HUES6 (cell line): ENCODE results near the gene MRC2.
"Not testable (repeated sequence)": the region's sequence is repeated elsewhere in the genome, so short reads cannot be mapped to it uniquely, and the experiment has no call there.

ENCODE experiments used
- H3K27ac ChIP-seq: 2 replicates; pipeline ENCODE4 v1.7.0; 2013; ENCODE audit warnings: low read depth, mild to moderate bottlenecking, low read length, inconsistent platforms
- H3K27me3 ChIP-seq: 2 replicates; pipeline ENCODE4 v1.6.1; 2013; ENCODE audit warnings: low read length; ENCODE audit not compliant: control insufficient read depth, insufficient read depth
- H3K36me3 ChIP-seq: 2 replicates; pipeline ENCODE4 v1.6.1; 2013; ENCODE audit warnings: low read length; ENCODE audit not compliant: control insufficient read depth, insufficient read depth
- H3K4me1 ChIP-seq: 2 replicates; pipeline ENCODE4 v1.6.1; 2013; ENCODE audit warnings: low read length; ENCODE audit not compliant: control insufficient read depth, insufficient read depth
- H3K4me3 ChIP-seq: 2 replicates; pipeline ENCODE4 v1.5.1; 2013; ENCODE audit warnings: low read depth, low read length
- H3K9ac ChIP-seq: one replicate; pipeline ENCODE4 v1.6.1; 2013; ENCODE audit warnings: mild to moderate bottlenecking, low read length
- H3K9me3 ChIP-seq: 2 replicates; pipeline ENCODE4 v1.6.1; 2013; ENCODE audit warnings: low read depth, low read length; ENCODE audit not compliant: control insufficient read depth, insufficient read depth

MRC2 gene

GRCh38 chr17:62597150-62597549, 30.3 kb upstream of the MRC2 start:
- H3K4me1 ChIP-seq: no peaks in the 10 kb centered on the region
- no peak overlapping the region for H3K4me3 ChIP-seq
- H3K9me3 ChIP-seq: peaks cover 4% of the 10 kb centered on the region; the same call in 1 of the 2 replicates
- no peak overlapping the region for H3K9ac ChIP-seq
- H3K27me3 ChIP-seq: no peaks in the 10 kb centered on the region
- H3K36me3 ChIP-seq: peaks cover 75% of the 10 kb centered on the region
- H3K27ac ChIP-seq: no peak overlapping the region

DNA sequence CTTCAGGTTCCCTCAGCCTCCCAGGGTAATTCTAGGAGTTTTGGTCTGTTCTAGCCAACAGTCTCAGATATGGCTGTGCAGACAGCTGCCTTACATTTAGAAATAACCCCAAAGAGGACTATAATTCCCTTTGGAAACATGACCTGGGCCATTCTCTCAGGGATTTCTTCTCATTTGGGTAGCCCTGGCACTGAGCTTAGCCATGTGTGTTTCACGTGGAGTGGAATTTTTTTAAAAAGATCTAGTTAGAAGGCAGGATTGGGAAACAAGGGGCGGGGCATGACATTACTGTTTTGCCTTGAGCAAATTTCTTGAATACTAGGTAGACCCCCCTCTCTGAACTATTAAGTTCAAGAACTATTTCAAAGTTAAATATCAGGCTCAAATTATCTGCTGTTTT, 29.6 kb upstream of the MRC2 start:
- peaks cover 75% of the 10 kb centered on the region for H3K36me3 ChIP-seq
- no peak overlapping the region for H3K27ac ChIP-seq
- H3K9me3 ChIP-seq: peaks cover 4% of the 10 kb centered on the region; the same call in 1 of the 2 replicates
- no peaks in the 10 kb centered on the region for H3K27me3 ChIP-seq
- H3K4me1 ChIP-seq: no peaks in the 10 kb centered on the region
- H3K4me3 ChIP-seq: no peak overlapping the region
- H3K9ac ChIP-seq: no peak overlapping the region

DNA sequence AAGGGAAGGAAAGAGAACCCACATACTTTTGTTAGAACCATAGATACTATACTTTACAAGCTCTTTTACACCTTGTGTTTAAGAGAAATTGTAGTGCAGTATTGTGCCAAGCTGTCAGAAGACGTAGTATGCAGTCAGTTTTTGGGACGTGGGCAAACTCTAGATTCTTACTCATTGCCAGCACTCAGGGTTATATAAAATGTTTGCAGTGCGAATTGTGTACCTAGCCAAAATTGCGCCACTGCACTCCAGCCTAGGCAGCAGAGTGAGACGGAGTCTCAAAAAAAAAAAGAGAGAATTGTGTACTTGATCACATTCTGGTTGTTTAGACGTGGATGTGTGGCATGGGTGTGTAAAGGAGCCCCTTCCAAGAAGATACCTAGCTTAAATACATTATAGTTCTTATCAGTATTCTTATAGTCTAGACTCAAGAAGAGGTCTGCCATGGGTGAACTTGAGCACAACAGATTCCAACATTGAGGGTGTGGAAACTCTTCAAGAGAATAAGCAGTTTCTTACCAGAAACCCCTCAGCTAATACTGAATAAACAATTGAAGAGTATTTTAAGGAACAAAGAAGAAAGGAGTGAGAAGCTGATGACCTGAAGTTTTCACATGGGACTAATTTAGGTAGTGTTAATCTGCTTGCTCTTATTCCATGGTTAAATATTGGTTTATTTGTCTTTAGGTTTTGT, 27.4 kb upstream of the MRC2 start:
- Histone ChIP-seq H3K36me3 (peaks cover 68% of the 10 kb centered on the region), H3K9me3 (peaks cover 4% of the 10 kb centered on the region; the same call in 1 of the 2 replicates), H3K4me3 (no peak overlapping the region), H3K27me3 (no peaks in the 10 kb centered on the region), H3K4me1 (no peaks in the 10 kb centered on the region), H3K9ac (no peak overlapping the region), H3K27ac (no peak overlapping the region)

DNA sequence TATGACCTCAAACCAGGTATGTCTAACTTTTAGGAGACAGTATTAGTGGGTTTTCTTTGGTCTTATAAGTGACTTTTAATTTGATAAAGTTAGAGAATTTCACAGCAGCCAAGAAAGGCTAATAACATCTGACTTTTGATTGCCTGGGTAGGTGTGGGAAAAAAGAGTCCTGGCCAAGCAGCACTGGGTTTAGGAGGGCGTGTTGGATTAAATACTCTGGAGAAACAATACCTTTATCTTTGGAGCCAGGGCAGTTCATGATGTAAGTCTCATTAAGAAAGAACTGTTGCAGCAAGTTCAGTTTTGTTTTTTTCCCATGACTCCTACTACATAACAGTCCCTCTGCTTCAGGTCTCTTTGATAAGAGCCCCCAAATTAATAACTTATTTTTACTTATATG, 26.7 kb upstream of the MRC2 start:
- Histone ChIP-seq H3K4me1 (no peaks in the 10 kb centered on the region), H3K36me3 (peaks cover 68% of the 10 kb centered on the region), H3K9ac (no peak overlapping the region), H3K27me3 (no peaks in the 10 kb centered on the region), H3K9me3 (peaks cover 4% of the 10 kb centered on the region; the same call in 1 of the 2 replicates), H3K4me3 (no peak overlapping the region), H3K27ac (no peak overlapping the region)

GRCh38 chr17:62601471-62601870, 26.0 kb upstream of the MRC2 start:
- Histone ChIP-seq H3K27me3 (no peaks in the 10 kb centered on the region), H3K9ac (no peak overlapping the region), H3K9me3 (peaks cover 3% of the 10 kb centered on the region; the same call in 1 of the 2 replicates), H3K27ac (no peak overlapping the region), H3K36me3 (peaks cover 68% of the 10 kb centered on the region), H3K4me3 (no peak overlapping the region), H3K4me1 (no peaks in the 10 kb centered on the region)

- not testable (repeated sequence) for H3K4me1 ChIP-seq, H3K27me3 ChIP-seq, H3K27ac ChIP-seq, H3K4me3 ChIP-seq, H3K9me3 ChIP-seq, H3K9ac ChIP-seq
- H3K36me3 ChIP-seq: peaks cover 75% of the 10 kb centered on the region
Observed at GRCh38 chr17:62603783-62604182, 23.7 kb upstream of the MRC2 start.

- Histone ChIP-seq H3K27ac (no peak overlapping the region), H3K36me3 (peaks cover 77% of the 10 kb centered on the region), H3K4me1 (no peaks in the 10 kb centered on the region), H3K27me3 (no peaks in the 10 kb centered on the region), H3K9me3 (no peaks in the 10 kb centered on the region), H3K4me3 (no peak overlapping the region), H3K9ac (no peak overlapping the region)
Observed at GRCh38 chr17:62605588-62605987, 21.9 kb upstream of the MRC2 start.

DNA sequence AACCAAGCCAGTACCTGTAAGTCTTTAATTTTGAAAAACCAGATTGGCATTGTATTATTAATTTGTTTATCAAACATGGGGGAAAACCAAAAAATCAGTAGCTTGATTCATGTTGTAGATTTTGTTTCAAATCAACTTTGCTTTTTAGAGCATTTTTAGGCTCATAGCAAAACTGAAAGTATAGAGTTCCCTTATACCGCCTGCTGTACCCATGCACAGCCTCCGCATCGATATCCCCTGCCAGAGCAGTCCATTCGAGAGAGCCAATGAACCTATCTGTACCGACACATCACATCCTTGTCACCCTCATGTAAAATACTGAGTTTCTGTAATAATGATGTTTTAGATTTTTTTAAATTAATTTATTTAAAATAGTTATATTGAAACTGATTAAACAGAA, 16.2 kb upstream of the MRC2 start:
- Histone ChIP-seq H3K4me1 (peaks cover 3% of the 10 kb centered on the region; the same call in 1 of the 2 replicates), H3K4me3 (no peak overlapping the region), H3K9ac (no peak overlapping the region), H3K27ac (no peak overlapping the region), H3K9me3 (no peaks in the 10 kb centered on the region), H3K36me3 (peaks cover 74% of the 10 kb centered on the region), H3K27me3 (no peaks in the 10 kb centered on the region)

DNA sequence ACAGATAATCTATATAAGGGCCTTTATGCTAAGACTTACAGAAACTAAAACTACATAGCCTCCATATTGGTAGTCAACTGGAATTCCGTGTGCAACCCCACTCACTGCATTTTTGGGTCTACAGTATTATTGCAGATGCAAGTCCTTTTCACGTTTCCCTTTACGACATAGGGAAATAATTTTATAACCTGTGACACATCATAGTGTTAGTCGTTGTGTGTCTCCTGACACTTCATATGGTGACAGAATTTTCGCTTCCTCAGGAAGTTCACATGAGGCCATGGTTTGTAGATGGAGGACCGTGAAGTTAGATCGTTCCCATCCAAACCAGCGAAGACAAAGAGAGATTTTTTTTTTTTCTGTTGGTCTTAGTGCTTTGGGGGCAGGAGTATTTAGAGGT, 15.7 kb upstream of the MRC2 start:
- Histone ChIP-seq H3K9me3 (no peaks in the 10 kb centered on the region), H3K4me3 (no peak overlapping the region), H3K36me3 (peaks cover 70% of the 10 kb centered on the region), H3K27ac (no peak overlapping the region; the same call in 1 of the 2 replicates), H3K27me3 (no peaks in the 10 kb centered on the region), H3K4me1 (peaks cover 4% of the 10 kb centered on the region; the same call in 1 of the 2 replicates), H3K9ac (no peak overlapping the region)

- H3K4me3 ChIP-seq, H3K9me3 ChIP-seq, H3K27me3 ChIP-seq, H3K9ac ChIP-seq, H3K4me1 ChIP-seq, H3K27ac ChIP-seq: not testable (repeated sequence)
- H3K36me3 ChIP-seq: peaks cover 66% of the 10 kb centered on the region
Observed at GRCh38 chr17:62612289-62612688, 15.2 kb upstream of the MRC2 start.

DNA sequence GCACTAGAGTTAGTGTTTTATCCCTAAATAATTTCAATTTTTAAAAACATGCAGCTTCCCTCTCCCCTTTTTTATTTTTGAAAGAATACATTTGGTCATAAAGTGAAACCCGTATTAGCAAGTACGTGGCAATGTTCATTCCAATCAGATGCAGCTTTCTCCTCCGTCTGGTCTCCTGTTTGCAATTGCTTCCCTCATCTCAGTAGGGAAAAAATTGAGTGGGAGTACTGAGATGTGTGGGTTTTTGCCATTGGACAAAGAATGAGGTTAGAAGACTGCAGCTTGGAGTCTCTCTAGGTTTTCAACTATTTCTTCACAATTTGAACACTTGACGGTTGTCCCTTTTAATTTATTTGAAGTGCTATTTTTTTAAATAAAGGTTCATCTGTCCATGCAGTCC, 14.4 kb upstream of the MRC2 start:
- H3K4me3 ChIP-seq, H3K9ac ChIP-seq, H3K9me3 ChIP-seq, H3K27ac ChIP-seq, H3K27me3 ChIP-seq: not testable (repeated sequence)
- Histone ChIP-seq H3K36me3 (peaks cover 58% of the 10 kb centered on the region), H3K4me1 (peaks cover 17% of the 10 kb centered on the region)
